IPS-18a (cell line): Measurements from ENCODE around the gene TBC1D2B.
"Not testable (repeated sequence)": the region's sequence is repeated elsewhere in the genome, so short reads cannot be mapped to it uniquely, and the experiment has no call there.

Experiments used
- H3K27ac ChIP-seq: one replicate; pipeline ENCODE4 v1.5.1; 2013; ENCODE audit warnings: low read length
- H3K27me3 ChIP-seq: one replicate; pipeline ENCODE4 v1.6.1; 2013; ENCODE audit warnings: mild to moderate bottlenecking, low read length; ENCODE audit not compliant: control insufficient read depth, insufficient read depth
- H3K36me3 ChIP-seq: one replicate; pipeline ENCODE4 v1.6.1; 2013; ENCODE audit warnings: low read depth, low read length; ENCODE audit not compliant: control insufficient read depth
- H3K4me1 ChIP-seq: one replicate; pipeline ENCODE4 v1.6.1; 2013; ENCODE audit warnings: low read depth, low read length; ENCODE audit not compliant: control insufficient read depth
- H3K4me3 ChIP-seq: one replicate; pipeline ENCODE4 v1.5.1; 2013; ENCODE audit warnings: low read length
- H3K9ac ChIP-seq: one replicate; pipeline ENCODE4 v1.6.1; 2013; ENCODE audit warnings: mild to moderate bottlenecking, low read length, moderate library complexity
- H3K9me3 ChIP-seq: one replicate; pipeline ENCODE4 v1.6.1; 2013; ENCODE audit warnings: low read depth, low read length; ENCODE audit not compliant: control insufficient read depth

TBC1D2B gene

DNA sequence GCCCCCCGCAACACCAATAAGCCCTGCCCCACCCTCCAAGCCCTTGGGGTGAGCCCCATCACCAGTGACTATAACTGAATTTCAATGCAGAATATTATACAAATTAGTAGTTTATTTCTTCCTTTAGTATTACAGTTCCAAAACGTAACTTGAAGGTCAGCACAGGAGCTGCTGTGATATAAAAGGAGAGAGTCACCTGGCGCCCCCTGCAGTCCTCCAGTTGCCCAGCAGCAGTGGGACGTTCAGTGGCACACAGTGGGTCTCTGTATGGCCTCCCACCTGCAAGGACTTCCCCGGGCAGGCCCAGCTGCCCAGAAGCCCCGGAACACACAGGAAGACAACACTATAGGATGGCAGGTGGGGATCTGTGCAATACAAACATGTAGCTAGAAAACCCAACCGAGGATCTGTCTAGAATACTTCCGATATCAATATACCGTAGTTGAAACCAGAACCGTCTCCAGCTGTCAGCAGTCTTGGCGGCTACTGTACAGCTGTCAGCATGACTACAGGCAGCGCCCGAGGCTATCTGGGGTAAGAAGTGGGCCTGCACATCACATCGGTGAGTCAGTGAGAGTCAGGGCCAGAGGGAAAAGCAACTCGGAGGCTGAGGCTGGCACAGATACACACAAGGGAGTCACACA lies 82.5 kb downstream of the TBC1D2B start:
- H3K27me3 ChIP-seq, H3K9ac ChIP-seq, H3K36me3 ChIP-seq, H3K4me1 ChIP-seq, H3K27ac ChIP-seq, H3K4me3 ChIP-seq, H3K9me3 ChIP-seq: not testable (repeated sequence)

DNA sequence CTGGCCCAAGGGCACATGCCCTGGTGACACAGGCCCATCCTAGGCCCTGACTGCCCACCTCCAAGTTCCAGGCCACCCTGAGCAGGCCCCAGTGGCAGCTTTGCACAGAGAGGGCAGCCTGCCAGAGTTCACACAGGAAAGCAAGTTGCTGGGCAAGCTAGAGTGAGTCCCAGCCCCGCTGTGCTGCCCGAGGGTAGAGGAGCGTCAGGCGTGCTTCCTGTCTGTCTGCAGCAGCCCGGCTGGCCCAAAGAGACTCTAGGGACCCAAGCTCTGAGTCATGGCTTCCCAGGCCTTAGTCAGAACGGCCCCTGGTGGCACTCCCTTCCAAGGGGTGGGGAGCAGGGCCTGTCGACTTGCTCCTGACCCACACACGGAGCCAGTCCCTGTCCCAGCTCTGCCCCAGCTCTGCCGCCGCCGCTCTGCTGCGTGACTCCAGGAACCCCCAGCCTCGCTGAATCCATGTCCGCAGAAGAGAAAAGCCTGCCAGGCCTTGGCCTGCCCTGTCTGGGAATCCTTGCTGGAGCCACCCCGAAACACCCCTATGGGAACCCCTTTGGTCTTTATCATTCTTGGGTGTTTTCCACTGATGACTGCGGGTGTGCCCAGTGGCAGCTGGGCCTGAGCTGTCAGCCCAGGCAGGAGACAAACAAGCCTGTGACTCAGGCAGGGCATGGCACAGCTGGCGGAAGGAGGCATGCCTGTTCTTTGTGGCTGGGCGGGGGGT lies 83.4 kb downstream of the TBC1D2B start:
- H3K9me3 ChIP-seq, H3K36me3 ChIP-seq, H3K27me3 ChIP-seq, H3K4me1 ChIP-seq, H3K9ac ChIP-seq, H3K4me3 ChIP-seq, H3K27ac ChIP-seq: not testable (repeated sequence)

DNA sequence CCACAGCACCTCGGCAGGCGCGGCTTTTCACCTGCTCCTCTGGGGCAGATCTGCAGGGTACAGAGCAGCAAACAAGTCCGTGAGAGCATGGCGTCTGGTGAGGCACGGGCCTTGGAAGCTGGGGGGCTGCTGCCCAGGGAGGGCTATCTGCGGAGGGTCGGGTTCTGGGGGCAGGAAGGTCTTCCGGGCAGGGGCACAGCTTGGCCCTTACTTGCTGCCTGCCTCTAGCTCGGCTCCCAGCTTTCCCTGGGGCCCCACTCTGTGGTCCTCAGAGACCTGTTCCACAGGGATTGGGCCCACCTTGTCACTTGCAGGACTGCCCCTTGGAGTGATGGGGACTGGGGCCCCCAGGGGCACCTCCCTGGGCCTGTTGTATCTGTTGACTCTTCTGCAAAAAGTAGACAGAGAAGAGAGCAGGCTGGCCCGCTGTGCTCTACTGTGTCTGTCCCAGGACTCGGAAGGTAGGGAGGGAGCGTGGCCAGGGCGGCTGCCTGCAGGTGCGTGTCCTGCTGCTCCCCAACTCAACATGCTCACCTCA lies 84.1 kb downstream of the TBC1D2B start:
- Histone ChIP-seq H3K4me1 (no peaks in the 10 kb centered on the region), H3K4me3 (no peak overlapping the region)

DNA sequence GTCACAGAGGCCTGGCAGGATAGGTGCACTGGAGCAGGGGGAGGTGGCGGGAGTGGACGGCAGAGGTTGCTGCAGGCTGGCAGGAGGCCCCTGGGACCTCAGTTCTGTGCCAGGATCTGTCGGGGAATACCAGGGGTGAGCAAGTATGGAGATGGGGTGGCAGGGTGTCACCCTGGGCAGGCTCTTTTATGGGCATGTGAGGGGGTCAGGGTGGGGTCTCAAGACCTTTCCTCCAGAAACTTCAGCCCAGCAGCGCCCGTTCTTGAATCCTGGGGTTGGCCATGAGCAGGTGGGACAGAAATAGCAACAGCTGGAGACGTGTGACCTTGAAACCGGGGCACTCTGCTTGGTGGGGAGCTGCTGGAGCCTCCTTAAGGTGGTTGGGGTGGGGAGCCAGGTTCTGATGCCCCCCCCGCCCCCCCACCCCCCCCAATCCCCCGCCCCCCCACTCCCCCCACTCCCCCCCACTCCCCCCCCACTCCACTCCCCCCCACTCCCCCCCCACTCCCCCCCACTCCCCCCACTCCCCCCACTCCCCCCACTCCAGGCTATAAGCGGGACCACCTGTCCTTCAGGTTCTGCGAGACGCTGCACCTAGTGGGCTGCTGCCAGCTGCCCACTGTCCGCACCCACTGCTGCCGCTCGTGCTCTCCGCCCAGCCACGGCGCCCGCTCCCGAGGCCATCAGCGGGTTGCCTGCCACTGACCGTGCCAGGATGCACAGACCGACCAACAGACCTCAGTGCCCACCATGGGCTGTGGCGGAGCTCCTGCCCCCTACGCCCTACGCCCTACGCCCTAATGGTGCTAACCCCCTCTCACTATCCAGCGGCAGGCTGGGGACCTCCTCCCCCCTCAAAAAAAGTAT lies 84.9 kb downstream of the TBC1D2B start:
- no peak overlapping the region for H3K4me3 ChIP-seq
- no peaks in the 10 kb centered on the region for H3K4me1 ChIP-seq

More for the DNA sequence above, 84.1 kb downstream of the TBC1D2B start:
- Histone ChIP-seq H3K27ac (no peak overlapping the region), H3K36me3 (no peaks in the 10 kb centered on the region), H3K9ac (no peak overlapping the region), H3K9me3 (no peaks in the 10 kb centered on the region), H3K27me3 (no peaks in the 10 kb centered on the region)

DNA sequence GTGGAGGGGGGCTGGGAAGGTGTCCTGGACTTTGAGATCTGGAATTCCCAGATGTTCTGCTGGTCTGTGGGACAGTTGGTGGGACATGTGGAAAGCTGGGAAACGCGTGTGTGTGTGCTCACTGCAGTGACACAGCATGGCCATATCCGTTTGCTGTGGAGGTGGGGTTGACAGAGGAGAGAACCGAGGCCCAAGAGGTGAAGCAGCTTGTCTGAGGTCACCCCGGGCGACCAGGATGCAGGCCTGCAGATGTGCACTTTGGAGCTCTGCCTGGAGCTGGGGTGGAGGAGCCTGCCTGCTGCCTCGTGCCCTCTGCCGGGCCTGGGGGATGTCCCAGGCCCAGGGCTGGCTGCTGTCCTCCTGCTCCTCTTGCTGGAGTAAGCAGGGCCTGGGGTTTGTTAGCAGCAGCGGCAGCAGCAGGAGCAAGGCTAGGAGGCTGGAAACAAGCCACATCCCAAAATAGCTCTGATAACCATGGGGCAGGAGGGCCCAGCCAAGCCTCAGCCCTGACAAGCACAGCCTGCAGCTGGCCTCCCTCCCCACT lies 85.8 kb downstream of the TBC1D2B start:
- not testable (repeated sequence) for H3K27ac ChIP-seq, H3K4me3 ChIP-seq, H3K9me3 ChIP-seq, H3K27me3 ChIP-seq, H3K36me3 ChIP-seq, H3K9ac ChIP-seq, H3K4me1 ChIP-seq

More for the DNA sequence above, 84.9 kb downstream of the TBC1D2B start:
- no peaks in the 10 kb centered on the region for H3K27me3 ChIP-seq
- H3K9ac ChIP-seq: no peak overlapping the region
- H3K36me3 ChIP-seq: no peaks in the 10 kb centered on the region
- H3K9me3 ChIP-seq: no peaks in the 10 kb centered on the region
- H3K27ac ChIP-seq: no peak overlapping the region

DNA sequence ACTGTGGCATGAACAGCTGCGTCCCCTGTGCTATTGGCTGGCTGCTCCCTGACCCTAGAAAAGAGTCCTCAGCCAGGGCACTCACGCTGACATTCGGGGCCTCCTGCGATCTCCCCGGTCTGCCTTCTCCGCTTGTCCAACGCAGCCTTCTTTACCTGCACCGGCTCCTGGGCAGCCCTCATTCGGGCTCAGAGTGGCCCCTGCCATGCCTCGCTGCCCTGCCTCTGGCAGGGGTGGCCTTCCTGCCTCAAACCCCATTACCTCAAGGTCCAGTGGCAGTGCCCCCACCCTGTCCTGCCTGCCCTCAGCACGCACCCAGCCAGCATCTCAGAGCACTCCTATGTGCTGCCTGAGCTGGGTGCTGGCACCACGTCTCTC lies 86.5 kb downstream of the TBC1D2B start:
- no peak overlapping the region for H3K27ac ChIP-seq
- peaks cover 5% of the 10 kb centered on the region for H3K4me1 ChIP-seq
- no peak overlapping the region for H3K9ac ChIP-seq
- H3K4me3 ChIP-seq: no peak overlapping the region
- no peaks in the 10 kb centered on the region for H3K9me3 ChIP-seq
- H3K36me3 ChIP-seq: no peaks in the 10 kb centered on the region
- no peaks in the 10 kb centered on the region for H3K27me3 ChIP-seq

DNA sequence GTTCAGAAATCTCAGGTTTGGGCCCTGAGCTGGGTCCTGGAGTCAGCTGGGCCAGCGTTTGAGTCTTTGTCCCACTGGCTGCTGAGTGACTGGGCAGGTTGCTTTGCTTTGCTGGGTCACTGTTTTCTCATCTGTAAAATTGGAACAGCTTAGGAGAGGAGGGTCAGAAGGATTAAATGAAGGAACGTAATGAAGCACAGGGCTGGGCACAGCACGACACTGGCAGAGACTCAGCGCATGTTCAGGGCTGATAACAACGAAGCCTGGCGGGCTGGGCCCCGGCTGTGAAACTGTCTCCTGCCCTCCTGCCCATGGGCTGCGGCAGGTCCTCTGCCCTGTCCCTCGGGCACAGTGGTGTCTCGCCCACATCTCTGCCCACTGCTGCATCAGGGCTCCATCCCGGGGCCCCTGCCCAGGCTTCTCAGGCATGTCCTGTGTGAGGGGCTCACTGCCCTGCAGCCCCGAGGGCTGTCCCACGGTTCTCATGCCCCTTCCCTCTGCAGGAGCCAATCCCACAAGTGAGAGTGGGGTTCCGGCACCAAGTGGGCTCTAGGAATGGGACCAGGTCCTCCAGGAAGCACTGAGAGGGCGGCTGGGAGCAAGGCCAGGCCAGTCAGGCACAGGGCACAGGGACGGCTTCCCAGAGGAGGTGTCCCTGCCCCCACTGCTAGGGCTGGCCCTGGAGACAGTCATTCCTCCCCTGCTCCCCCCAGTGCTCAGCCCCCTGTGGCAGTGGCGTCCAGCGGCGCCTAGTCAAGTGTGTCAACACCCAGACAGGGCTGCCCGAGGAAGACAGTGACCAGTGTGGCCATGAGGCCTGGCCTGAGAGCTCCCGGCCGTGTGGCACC lies 88.0 kb downstream of the TBC1D2B start:
- Histone ChIP-seq H3K4me1 (peaks cover 5% of the 10 kb centered on the region), H3K27ac (no peak overlapping the region), H3K9me3 (no peaks in the 10 kb centered on the region), H3K9ac (no peak overlapping the region), H3K36me3 (no peaks in the 10 kb centered on the region), H3K4me3 (no peak overlapping the region), H3K27me3 (no peaks in the 10 kb centered on the region)

DNA sequence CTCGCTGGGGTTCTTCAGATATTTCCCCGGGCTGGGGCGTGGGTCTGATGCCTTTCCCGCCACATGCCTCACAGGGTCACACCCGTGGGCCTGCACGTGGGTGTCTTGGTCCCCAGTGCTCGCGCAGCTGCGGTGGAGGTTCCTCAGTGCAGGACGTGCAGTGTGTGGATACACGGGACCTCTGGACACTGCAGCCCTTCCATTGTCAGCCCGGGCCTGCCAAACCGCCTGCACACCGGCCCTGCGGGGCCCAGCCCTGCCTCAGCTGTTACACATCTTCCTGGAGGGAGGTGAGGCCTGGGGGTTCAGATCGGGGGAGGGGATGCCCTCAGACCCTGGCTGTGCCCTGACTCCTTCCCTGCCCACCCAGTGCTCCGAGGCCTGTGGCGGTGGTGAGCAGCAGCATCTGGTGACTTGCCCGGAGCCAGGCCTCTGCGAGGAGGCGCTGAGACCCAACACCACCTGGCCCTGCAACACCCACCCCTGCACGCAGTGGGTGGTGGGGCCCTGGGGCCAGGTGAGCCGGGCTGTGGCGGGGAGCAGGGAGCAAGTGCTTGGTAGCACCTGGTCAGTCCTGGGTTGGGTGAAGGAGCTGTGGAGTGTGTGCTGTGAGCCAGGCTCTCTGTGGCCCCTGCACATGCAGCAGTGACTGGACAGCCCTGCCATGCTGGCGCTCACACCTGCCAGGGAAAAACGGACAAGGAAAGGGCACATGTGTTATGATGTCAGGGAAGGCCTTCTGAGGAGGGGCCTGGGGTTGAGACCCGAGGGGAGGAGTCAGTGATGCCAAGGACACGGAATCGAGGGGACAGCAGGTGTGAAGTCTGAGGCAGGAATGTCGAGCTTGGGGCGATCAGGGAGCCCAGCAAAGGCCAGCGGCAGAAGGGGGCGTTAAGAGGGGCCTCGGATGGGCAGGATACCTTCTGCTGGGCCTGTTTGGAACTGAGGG lies 88.9 kb downstream of the TBC1D2B start:
- no peak overlapping the region for H3K9ac ChIP-seq
- peaks cover 5% of the 10 kb centered on the region for H3K4me1 ChIP-seq
- H3K36me3 ChIP-seq: no peaks in the 10 kb centered on the region
- no peak overlapping the region for H3K27ac ChIP-seq
- no peaks in the 10 kb centered on the region for H3K27me3 ChIP-seq
- H3K4me3 ChIP-seq: no peak overlapping the region
- H3K9me3 ChIP-seq: no peaks in the 10 kb centered on the region

DNA sequence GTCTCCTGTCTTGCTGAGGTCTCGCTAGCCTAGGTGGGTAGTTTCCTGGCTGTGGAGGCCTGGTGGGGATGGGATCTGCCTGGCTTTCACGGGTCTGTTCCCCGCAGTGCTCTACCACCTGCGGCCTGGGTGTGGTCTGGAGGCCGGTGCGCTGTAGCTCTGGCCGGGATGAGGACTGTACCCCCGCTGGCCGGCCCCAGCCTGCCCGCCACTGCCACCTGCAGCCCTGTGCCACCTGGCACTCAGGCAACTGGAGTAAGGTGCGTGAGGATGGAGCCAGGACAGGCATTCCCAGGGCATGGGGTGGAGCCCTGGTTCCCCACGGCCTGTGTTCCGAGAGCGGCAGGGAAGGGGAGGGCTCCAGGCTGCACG lies 89.8 kb downstream of the TBC1D2B start:
- not testable (repeated sequence) for H3K9me3 ChIP-seq, H3K9ac ChIP-seq, H3K27ac ChIP-seq, H3K4me1 ChIP-seq, H3K27me3 ChIP-seq, H3K36me3 ChIP-seq, H3K4me3 ChIP-seq
